HFF-Myc (cell line): ENCODE measurements around the gene AP1AR.
A peak's percentile ranks its signal among the peaks of the same experiment; 100 is the strongest.

Experiments used
- DNase-seq: peaks from one replicate; pipeline ENCODE4 v3.0.0-alpha.2; 2011; ENCODE audit warnings: low read depth; ENCODE audit errors: extremely low read depth
- H3K4me3 ChIP-seq: replicated peaks from 2 replicates; pipeline ENCODE4 v1.5.1; 2011; ENCODE audit warnings: low read depth, mild to moderate bottlenecking, control low read depth, low read length
- TF ChIP-seq, protein P1 (sequence below): IDR thresholded peaks from 2 replicates; pipeline ENCODE4 v1.5.1; 2012; ENCODE audit warnings: mild to moderate bottlenecking, low read depth, low read length, control low read depth; ENCODE audit errors: missing control alignments

Gene AP1AR

GRCh38 chr4:112284662-112285411 is 53.2 kb downstream of the AP1AR start:
- peak overlapping the region; percentile 65 for H3K4me3 ChIP-seq
- TF ChIP-seq, protein P1, sequence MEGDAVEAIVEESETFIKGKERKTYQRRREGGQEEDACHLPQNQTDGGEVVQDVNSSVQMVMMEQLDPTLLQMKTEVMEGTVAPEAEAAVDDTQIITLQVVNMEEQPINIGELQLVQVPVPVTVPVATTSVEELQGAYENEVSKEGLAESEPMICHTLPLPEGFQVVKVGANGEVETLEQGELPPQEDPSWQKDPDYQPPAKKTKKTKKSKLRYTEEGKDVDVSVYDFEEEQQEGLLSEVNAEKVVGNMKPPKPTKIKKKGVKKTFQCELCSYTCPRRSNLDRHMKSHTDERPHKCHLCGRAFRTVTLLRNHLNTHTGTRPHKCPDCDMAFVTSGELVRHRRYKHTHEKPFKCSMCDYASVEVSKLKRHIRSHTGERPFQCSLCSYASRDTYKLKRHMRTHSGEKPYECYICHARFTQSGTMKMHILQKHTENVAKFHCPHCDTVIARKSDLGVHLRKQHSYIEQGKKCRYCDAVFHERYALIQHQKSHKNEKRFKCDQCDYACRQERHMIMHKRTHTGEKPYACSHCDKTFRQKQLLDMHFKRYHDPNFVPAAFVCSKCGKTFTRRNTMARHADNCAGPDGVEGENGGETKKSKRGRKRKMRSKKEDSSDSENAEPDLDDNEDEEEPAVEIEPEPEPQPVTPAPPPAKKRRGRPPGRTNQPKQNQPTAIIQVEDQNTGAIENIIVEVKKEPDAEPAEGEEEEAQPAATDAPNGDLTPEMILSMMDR: no peak
- DNase-seq: no peak

DNA sequence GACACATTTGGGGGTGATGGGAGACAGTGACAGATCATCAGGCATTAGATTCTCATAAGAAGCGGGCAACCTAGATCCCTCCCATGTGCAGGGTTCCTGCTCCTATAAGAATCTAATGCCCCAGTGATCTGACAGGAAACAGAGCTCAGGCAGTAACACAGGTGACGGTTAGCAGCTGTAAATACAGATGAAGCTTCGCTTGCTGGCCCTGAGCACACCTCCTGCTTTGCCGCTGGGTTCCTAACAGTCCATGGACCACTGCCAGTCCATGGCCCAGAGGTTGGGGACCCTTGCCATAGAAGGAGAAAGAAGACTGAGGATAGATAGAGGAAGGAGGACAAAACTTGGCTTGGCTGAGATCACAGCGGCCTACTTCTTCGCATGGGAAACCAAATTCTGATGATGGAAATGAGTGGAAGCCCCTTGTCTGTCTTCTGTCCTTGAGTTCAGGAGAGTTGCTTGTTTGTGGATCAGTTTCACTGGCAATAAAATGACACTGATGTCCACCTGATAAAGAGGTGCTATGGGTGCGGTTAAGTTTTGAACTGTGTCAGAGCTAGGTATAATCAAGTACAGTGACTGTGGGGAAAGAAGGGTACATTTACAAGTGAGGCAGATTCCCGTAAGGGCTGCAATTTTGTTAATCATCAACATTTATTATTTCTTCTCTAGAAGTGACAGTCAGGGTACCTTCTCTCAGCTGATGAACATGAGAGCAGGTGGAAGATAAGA is 55.8 kb downstream of the AP1AR start:
- DNase-seq: no peak
- no peak overlapping the region for H3K4me3 ChIP-seq
- TF ChIP-seq, protein P1: no peak

DNA sequence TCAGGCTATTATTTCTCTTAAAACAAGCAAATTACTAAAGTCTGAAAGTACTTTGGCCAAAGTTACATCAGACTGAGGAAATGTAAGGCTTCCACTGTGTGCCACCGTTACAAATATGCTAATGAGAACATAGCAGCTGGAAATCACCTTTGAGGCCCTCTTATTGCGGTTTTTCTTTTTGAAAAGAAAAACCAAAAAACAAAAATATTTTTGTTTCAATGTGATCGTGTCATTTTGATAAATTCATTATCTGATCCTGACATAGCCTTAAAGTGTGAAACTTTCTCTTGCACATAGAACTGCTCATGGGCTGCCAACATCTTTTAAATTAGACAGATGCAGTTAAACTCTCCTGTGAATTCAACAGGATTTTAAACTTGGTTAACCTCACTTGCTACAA is 56.9 kb downstream of the AP1AR start:
- TF ChIP-seq, protein P1: no peak
- DNase-seq: no peak
- H3K4me3 ChIP-seq: no peak overlapping the region

GRCh38 chr4:112289407-112290253 is 58.0 kb downstream of the AP1AR start:
- H3K4me3 ChIP-seq: no peak overlapping the region
- TF ChIP-seq, protein P1: no peak
- DNase-seq: no peak

DNA sequence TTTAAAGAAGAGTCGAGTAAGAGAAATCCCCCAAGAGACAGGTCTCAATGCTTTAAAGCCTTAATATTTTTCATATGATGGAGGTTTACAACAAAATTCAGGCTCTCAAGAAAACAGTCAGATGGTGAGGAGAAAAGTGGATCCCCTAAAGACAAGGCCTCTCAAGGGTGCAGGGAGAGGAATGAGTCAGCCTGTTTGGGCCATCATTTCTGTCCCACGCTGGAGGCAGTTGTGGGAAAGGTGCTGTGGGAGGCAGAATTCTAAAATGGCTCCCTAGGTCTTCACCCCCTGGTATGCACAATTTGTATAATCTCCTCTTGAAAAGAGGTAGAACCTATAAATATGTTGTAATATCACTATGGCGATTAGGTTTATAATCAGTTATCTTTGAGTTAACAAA is 58.8 kb downstream of the AP1AR start:
- TF ChIP-seq, protein P1: no peak
- no peak overlapping the region for H3K4me3 ChIP-seq
- no peak for DNase-seq

- peak; percentile 80 for DNase-seq
- TF ChIP-seq, protein P1: no peak
- peak within 1 kb of the TSS; percentile 43 for H3K4me3 ChIP-seq
These were observed 65.6 kb downstream of the AP1AR start, which contains the start of gene ALPK1 for GRCh38 chr4:112296949-112297880. TSS of gene ALPK1 (plus strand) at chr4:112297369.
